IPS-20b (cell line): ENCODE measurements around the gene PDE11A.

Experiments
- H3K27ac ChIP-seq: one replicate; pipeline ENCODE4 v1.5.1; 2013; ENCODE audit warnings: low read length
- H3K27me3 ChIP-seq: 2 replicates; pipeline ENCODE4 v1.6.1; 2013; ENCODE audit warnings: mild to moderate bottlenecking, low read length, inconsistent platforms; ENCODE audit not compliant: insufficient read depth
- H3K36me3 ChIP-seq: 2 replicates; pipeline ENCODE4 v1.6.1; 2013; ENCODE audit warnings: low read depth, mild to moderate bottlenecking, inconsistent platforms, low read length, moderate library complexity; ENCODE audit not compliant: insufficient read depth
- H3K4me1 ChIP-seq: 2 replicates; pipeline ENCODE4 v1.6.1; 2013; ENCODE audit warnings: mild to moderate bottlenecking, control low read depth, inconsistent platforms, low read length, moderate library complexity; ENCODE audit not compliant: insufficient read depth
- H3K4me3 ChIP-seq: 2 replicates; pipeline ENCODE4 v1.5.1; 2013; ENCODE audit warnings: mild to moderate bottlenecking, low read length, inconsistent platforms
- H3K9ac ChIP-seq: 2 replicates; pipeline ENCODE4 v1.6.1; 2013; ENCODE audit warnings: low read depth, mild to moderate bottlenecking, inconsistent platforms, low read length, moderate library complexity
- H3K9me3 ChIP-seq: 2 replicates; pipeline ENCODE4 v1.6.1; 2013; ENCODE audit warnings: mild to moderate bottlenecking, low read depth, low read length, inconsistent platforms; ENCODE audit not compliant: insufficient read depth

Gene PDE11A

DNA sequence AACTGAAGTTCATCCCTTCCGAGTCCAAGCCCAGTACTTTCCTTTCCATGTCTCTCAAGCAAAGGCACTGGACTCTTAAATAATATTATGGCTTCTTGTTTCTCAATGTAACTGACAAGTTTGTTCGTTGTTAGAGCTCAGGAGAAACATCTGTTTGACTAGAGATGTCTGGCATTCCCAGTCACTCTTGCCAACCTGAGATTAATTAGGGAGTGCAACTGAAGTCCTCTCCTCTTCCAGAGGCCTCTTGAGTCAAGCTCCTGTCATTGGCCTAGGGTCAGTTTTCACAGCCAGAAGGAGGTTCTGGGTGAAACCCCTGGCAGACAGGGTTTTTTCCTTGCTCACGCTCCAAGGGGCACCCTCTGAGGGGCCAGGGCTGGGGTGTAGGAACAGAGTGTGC, 483.9 kb downstream of the PDE11A start:
- Histone ChIP-seq H3K27ac (no peak overlapping the region), H3K9ac (no peak overlapping the region), H3K27me3 (no peaks in the 10 kb centered on the region), H3K4me1 (no peaks in the 10 kb centered on the region), H3K4me3 (no peak overlapping the region), H3K36me3 (no peaks in the 10 kb centered on the region), H3K9me3 (no peaks in the 10 kb centered on the region)

DNA sequence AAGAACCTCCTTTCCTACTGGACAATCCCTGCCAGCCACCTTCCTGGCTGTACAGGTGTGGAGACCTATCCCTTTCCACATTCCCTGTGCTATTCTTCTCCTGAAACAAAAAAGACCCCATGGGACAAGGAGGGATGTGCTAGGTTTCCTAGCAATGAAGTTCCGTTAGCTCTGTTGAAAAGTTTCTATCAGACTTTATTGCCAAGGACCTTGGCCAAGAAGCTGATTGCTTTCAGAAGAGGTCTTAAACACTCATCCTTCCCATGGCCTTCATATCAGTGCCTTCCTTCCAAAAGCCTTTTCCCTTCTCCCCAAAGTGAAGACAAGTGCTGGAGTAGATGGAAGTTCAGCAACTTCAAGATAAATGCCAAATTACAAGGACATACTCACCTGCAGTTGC, 485.2 kb downstream of the PDE11A start:
- H3K9ac ChIP-seq = no peak overlapping the region
- H3K36me3 ChIP-seq = no peaks in the 10 kb centered on the region
- no peak overlapping the region for H3K27ac ChIP-seq
- H3K9me3 ChIP-seq = no peaks in the 10 kb centered on the region
- no peaks in the 10 kb centered on the region for H3K27me3 ChIP-seq
- no peak overlapping the region for H3K4me3 ChIP-seq
- H3K4me1 ChIP-seq = no peaks in the 10 kb centered on the region

DNA sequence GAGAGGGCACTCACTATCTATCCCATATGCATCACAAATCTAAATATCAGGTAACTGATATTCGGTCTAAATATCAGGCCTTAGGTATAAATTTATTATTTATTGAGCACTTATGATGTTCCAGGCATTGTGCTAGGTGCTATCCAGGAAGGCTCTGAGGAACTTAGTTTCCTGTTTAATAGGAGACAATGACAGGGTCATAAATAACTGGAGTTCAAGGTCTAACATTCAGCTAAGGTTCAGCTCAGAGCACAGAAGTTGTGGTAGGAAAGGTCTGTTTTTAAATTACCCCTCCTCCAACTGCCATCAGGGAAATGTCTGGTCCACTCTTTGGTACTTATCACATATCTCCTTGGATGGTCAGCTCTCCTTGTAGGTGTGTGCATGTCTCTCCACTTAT, 486.4 kb downstream of the PDE11A start:
- no peak overlapping the region for H3K9ac ChIP-seq
- no peaks in the 10 kb centered on the region for H3K36me3 ChIP-seq
- H3K27ac ChIP-seq = no peak overlapping the region
- no peaks in the 10 kb centered on the region for H3K4me1 ChIP-seq
- no peak overlapping the region for H3K4me3 ChIP-seq
- H3K27me3 ChIP-seq = no peaks in the 10 kb centered on the region
- H3K9me3 ChIP-seq = no peaks in the 10 kb centered on the region

DNA sequence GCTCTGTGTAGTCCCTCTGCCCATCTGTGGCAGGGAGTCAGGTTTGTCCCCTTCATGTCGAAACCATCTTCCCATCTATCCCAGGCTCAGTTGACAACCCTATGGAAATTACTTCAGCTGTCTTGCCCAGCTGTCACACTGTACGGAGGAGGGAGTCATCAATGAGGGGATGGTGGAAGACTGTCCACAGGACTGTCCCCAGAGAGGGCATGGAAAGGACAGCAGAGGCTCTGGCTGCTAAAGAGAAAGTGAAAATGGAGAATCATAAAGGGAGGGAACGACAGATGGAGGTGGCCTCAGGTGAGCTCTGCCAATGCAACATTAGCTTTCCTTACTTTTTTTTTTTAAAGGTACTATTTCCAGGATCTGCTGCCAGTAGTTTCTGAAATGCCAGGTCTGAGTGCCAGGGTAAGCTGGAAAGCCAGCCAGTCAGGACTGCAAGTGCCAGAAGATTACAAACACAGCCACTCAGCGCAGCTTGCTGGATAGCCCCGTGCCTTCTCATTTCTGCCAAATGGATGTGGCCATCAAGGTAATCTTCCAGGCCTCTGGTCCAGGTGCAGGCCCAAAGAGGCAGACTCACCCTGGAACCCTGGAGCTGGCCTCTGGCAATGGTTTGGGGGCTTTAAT, 487.2 kb downstream of the PDE11A start:
- Histone ChIP-seq H3K27ac (no peak overlapping the region), H3K4me3 (no peak overlapping the region), H3K27me3 (no peaks in the 10 kb centered on the region), H3K9me3 (no peaks in the 10 kb centered on the region), H3K36me3 (no peaks in the 10 kb centered on the region), H3K4me1 (no peaks in the 10 kb centered on the region), H3K9ac (no peak overlapping the region)

DNA sequence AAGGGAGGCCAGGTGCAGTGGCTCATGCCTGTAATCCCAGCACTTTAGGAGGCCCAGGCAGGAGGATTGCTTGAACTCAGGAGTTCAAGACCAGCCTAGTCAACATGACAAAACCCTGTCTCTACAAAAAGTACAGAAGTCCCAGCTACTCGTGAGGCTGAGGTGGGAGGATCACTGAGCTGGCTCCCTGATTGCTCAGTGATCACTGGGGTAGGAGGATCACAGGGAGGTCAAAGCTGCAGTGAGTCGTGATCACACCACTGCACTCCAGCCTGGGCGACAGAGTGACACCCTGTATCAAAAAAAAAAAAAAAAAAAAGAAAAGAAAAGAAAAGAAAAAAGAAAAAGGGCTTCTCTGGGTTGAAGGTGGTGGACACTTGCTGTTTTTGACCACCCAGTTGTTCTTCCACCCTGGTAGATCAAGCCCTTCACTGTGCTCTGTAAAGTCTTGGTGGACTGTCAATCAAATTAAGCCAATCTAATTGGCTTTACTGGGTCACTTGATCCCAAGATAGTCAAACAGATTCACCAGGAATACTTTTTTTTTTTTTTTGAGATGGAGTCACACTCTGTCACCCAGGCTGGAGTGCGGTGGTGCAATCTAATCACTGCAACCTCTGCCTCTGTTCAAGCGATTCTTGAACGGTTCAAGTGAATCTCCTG, 488.4 kb downstream of the PDE11A start:
- H3K27ac ChIP-seq = no peak overlapping the region

DNA sequence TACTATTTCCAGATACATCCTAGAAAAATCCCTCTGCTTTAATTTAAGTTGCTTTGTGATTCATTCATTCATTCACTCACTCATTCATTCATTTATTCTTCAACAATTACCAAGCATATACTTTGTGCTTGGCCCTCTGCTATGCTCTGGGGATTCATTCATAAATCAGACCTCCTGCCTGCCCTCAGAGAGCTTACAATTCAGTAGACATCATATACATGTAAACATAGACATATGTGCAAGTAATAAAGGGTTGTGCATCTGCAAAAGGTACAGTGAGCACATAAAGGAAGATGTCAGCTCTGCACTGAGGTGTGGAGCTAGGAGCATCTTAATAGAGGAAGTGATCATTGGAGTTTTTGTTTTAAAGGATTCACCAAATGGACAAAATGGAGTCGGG, 490.6 kb downstream of the PDE11A start:
- no peak overlapping the region for H3K9ac ChIP-seq
- no peaks in the 10 kb centered on the region for H3K27me3 ChIP-seq
- no peaks in the 10 kb centered on the region for H3K4me1 ChIP-seq
- no peaks in the 10 kb centered on the region for H3K9me3 ChIP-seq
- H3K4me3 ChIP-seq = no peak overlapping the region
- H3K36me3 ChIP-seq = no peaks in the 10 kb centered on the region
- H3K27ac ChIP-seq = no peak overlapping the region

More for the DNA sequence above, 488.4 kb downstream of the PDE11A start:
- Histone ChIP-seq H3K4me1 (no peaks in the 10 kb centered on the region), H3K9ac (no peak overlapping the region), H3K27me3 (no peaks in the 10 kb centered on the region), H3K4me3 (no peak overlapping the region), H3K36me3 (no peaks in the 10 kb centered on the region), H3K9me3 (no peaks in the 10 kb centered on the region)

DNA sequence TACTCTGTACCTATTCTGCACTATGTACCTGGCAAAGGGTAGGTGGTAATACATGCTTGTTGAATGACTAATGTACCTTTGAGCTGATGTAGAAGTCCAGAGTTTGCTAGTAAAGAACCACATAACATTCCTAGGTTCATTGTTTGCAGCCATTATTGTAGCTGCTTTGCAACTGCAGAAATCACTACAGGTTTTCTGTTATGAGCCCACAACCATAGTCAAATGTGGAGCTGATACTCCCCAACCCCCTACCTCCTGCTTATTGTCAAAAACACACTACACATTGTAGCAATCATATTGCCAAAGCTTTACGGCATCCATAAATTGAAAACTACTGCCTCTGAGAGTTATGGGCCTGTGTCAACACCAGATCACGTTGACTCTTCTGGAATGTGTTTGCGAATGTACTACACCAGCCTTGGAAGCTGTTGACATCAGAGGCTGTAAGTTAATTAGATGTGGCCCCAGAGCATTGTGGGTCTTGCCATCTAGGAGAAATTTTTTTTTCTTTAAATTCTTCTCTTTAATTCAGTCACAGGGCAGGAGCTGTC, 493.0 kb downstream of the PDE11A start:
- no peaks in the 10 kb centered on the region for H3K9me3 ChIP-seq
- no peaks in the 10 kb centered on the region for H3K36me3 ChIP-seq
- H3K4me1 ChIP-seq = no peaks in the 10 kb centered on the region
- no peak overlapping the region for H3K4me3 ChIP-seq
- no peak overlapping the region for H3K27ac ChIP-seq
- H3K9ac ChIP-seq = no peak overlapping the region
- no peaks in the 10 kb centered on the region for H3K27me3 ChIP-seq

DNA sequence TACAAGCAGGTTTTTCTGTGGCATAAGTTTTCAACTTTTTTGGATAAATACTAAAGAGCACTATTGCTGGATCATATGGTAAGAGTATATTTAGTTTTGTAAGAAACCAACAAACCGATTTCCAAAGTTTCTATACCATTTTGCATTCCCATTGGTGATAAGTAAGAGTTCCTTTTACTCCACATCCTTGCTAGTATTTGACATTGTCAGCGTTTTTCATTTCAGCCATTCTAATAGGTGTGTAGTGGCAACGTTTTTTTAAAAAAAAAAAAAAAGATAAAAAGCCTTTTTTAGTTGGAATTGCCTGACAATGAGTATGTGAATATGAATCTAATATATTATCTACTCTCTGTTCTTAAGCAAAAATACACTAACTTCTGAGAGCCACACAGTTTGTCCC, 494.1 kb downstream of the PDE11A start:
- no peak overlapping the region for H3K9ac ChIP-seq
- H3K4me1 ChIP-seq = no peaks in the 10 kb centered on the region
- H3K9me3 ChIP-seq = no peaks in the 10 kb centered on the region
- no peaks in the 10 kb centered on the region for H3K27me3 ChIP-seq
- H3K36me3 ChIP-seq = no peaks in the 10 kb centered on the region
- no peak overlapping the region for H3K4me3 ChIP-seq
- no peak overlapping the region for H3K27ac ChIP-seq

DNA sequence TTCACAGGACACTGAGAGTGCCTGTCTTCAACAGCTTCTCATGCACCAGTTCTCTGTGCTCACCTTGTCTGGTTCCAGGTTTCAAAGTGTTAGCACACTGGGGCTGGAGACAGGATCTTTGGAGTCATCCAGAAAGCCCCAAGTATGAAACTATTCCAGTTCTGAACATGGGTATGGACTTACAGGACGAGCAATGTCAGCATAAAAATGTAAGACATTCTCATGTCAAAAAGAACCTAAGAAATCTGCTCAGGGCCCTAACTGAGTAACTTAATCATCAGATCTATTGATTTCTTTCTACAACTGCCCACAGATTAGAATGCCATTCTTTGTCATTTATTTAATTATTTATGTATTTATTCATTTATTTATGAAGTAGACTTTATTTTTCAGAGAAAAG, 495.5 kb downstream of the PDE11A start:
- Histone ChIP-seq H3K27ac (no peak overlapping the region), H3K9ac (no peak overlapping the region), H3K9me3 (no peaks in the 10 kb centered on the region), H3K4me1 (no peaks in the 10 kb centered on the region), H3K27me3 (no peaks in the 10 kb centered on the region), H3K4me3 (no peak overlapping the region), H3K36me3 (no peaks in the 10 kb centered on the region)

DNA sequence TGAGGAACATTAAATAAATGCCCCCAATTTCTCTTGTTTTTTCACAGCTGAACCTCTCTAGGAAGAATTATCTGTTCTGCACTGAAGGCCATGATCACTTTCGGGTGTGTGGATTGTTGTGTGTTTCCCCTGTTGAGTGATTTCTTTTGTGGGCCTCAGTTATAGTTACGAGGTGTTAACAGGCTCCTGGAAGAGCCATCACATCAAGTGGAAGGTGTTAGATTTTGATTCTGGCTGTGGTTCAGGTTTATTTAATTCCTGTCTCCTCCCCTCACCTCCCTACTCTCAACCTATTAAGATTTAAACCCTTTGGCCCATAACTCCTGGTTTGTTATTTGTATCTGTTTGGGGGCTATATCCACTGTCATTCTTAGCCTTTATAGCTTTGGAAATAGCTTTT, 497.2 kb downstream of the PDE11A start:
- H3K9me3 ChIP-seq = no peaks in the 10 kb centered on the region
- no peaks in the 10 kb centered on the region for H3K36me3 ChIP-seq
- H3K4me3 ChIP-seq = no peak overlapping the region
- H3K4me1 ChIP-seq = no peaks in the 10 kb centered on the region
- H3K27ac ChIP-seq = no peak overlapping the region
- H3K27me3 ChIP-seq = no peaks in the 10 kb centered on the region
- no peak overlapping the region for H3K9ac ChIP-seq

DNA sequence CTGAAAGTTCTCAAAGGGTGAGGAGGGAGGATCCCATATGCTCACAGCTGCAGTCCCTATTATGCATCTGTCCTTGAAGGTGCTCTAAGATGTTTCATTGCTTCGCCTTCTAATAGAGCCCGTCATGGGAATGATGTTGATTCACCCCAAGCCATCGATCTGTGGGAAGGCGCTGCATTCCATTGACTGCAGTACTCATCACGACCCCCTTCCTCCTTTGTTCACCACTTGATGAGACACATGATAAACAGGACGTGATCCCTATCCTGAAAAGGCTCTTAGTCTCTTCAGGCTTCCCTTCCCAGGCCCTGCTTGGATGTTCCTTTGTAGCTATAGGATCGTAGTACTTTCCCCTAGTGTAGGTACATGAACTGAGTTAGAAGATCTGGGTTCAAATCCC, 498.2 kb downstream of the PDE11A start:
- H3K9ac ChIP-seq = no peak overlapping the region
- H3K4me3 ChIP-seq = no peak overlapping the region
- no peaks in the 10 kb centered on the region for H3K9me3 ChIP-seq
- no peaks in the 10 kb centered on the region for H3K36me3 ChIP-seq
- H3K27me3 ChIP-seq = no peaks in the 10 kb centered on the region
- no peak overlapping the region for H3K27ac ChIP-seq
- no peaks in the 10 kb centered on the region for H3K4me1 ChIP-seq
